HG02943 (cell line): Measurements from ENCODE around the gene ADORA1.

Experiments
- ATAC-seq: cut with Tn5 transposase; IDR thresholded peaks from one replicate; pipeline ENCODE4 v1.9.1; 2021; ENCODE audit warnings: mild to moderate bottlenecking, low read depth, moderate library complexity; ENCODE audit not compliant: unreplicated experiment

ADORA1 gene

GRCh38 chr1:203120325-203121153 lies 7.0 kb upstream of the ADORA1 start:
- ATAC-seq, result no peak

- ATAC-seq, result no peak
These were observed 6.1 kb upstream of the ADORA1 start for GRCh38 chr1:203121186-203122015.

- no peak for ATAC-seq
These were observed 5.4 kb upstream of the ADORA1 start for GRCh38 chr1:203122159-203122558.

GRCh38 chr1:203124011-203124410 lies 3.5 kb upstream of the ADORA1 start:
- ATAC-seq, result no peak

- no peak for ATAC-seq
These were observed 2.8 kb upstream of the ADORA1 start for GRCh38 chr1:203124546-203125317.

GRCh38 chr1:203126151-203126865 lies 1.2 kb upstream of the ADORA1 start:
- ATAC-seq, result no peak

GRCh38 chr1:203126866-203127665 lies 460 bp upstream of the ADORA1 start:
- ATAC-seq, result no peak

GRCh38 chr1:203128431-203128715 lies 847 bp downstream of the ADORA1 start:
- ATAC-seq, result no peak

GRCh38 chr1:203128716-203129500 lies 1.4 kb downstream of the ADORA1 start:
- ATAC-seq, result no peak

GRCh38 chr1:203129501-203130231 lies 2.1 kb downstream of the ADORA1 start:
- no peak for ATAC-seq

GRCh38 chr1:203130358-203130985 lies 2.9 kb downstream of the ADORA1 start:
- no peak for ATAC-seq

- ATAC-seq, result no peak
These were observed 4.1 kb downstream of the ADORA1 start for GRCh38 chr1:203131548-203132200.

- ATAC-seq, result no peak
These were observed 6.6 kb downstream of the ADORA1 start for GRCh38 chr1:203133970-203134725.

- no peak for ATAC-seq
These were observed 8.2 kb downstream of the ADORA1 start for GRCh38 chr1:203135636-203136305.

- no peak for ATAC-seq
These were observed 9.0 kb downstream of the ADORA1 start for GRCh38 chr1:203136409-203137042.

GRCh38 chr1:203137324-203137723 lies 9.8 kb downstream of the ADORA1 start:
- ATAC-seq, result no peak
